NCI-H2171 (cell line): ENCODE results near the gene INTS6L.

Experiments used
- DNase-seq: peaks from one replicate; lab custom pipeline; 2025; lab: John Stamatoyannopoulos, UW

INTS6L gene, protein sequence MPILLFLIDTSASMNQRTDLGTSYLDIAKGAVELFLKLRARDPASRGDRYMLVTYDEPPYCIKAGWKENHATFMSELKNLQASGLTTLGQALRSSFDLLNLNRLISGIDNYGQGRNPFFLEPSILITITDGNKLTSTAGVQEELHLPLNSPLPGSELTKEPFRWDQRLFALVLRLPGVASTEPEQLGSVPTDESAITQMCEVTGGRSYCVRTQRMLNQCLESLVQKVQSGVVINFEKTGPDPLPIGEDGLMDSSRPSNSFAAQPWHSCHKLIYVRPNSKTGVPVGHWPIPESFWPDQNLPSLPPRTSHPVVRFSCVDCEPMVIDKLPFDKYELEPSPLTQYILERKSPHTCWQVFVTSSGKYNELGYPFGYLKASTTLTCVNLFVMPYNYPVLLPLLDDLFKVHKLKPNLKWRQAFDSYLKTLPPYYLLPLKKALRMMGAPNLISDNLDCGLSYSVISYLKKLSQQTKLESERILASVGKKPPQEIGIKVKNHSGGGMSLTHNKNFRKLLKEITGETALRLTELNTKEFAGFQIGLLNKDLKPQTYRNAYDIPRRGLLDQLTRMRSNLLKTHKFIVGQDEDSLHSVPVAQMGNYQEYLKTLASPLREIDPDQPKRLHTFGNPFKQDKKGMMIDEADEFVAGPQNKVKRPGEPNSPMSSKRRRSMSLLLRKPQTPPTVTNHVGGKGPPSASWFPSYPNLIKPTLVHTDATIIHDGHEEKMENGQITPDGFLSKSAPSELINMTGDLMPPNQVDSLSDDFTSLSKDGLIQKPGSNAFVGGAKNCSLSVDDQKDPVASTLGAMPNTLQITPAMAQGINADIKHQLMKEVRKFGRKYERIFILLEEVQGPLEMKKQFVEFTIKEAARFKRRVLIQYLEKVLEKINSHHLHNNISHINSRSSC

DNA sequence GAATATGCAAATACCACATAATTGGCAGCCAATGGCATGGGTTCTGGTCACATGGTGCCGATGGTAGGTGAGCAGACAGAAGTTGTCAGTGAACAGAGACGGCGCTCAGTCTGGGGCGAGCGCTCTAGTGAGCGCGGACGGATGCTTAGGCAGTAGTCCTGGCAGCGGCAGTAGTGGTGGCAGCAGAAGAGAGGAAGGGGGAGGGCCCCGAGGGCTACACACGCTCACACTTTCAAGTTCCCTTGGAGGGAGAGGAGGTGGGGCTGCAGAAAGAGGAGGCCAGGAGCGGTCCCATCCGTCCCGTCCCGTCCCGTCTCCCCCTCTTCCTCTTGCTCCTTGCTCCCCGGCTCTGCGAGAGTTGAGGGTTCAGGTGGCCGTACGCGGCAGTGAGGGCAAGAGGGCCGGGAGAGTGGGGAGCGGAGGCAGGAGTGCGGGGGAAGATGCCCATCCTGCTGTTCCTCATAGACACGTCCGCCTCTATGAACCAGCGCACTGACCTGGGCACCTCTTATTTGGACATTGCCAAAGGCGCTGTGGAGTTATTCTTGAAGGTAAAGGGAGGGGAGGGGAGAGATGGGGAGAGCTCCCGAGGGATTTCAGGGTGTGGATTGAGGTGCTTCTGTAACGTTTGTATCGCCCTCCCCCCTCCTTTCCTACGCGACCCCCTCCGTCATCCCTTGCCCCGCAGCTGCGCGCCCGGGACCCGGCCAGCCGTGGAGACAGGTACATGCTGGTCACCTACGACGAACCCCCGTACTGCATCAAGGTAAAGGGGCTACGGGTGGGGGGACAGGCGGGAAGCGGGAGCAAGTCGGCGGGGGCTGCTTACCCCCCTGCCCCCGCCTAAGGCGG is at the start of gene INTS6L:
TSS of gene INTS6L (plus strand) at position 108 of the 852 bp plus-strand sequence. CDS start at position 441, 333 bp downstream.
- DNase-seq, result peak; percentile 75

DNA sequence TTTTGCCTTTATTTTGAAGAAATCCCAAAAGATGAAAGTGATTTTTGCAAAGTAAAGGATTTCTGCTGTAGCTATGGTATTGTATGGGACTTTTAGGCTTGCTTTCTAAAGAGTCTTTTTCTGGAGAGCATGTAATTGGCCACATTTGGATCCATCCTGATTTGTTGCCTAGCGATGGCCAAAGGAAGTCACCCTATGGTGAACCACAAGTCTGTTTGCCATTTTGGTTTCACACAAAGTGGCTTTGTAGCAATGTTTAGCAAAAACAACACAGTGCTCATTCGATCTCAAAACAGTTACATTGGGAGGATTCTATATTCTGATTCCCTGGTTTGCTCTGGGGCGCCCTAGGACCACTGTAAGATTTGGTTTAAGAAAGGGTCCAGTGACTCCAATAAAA is 44.1 kb upstream of the INTS6L start:
- no peak for DNase-seq

DNA sequence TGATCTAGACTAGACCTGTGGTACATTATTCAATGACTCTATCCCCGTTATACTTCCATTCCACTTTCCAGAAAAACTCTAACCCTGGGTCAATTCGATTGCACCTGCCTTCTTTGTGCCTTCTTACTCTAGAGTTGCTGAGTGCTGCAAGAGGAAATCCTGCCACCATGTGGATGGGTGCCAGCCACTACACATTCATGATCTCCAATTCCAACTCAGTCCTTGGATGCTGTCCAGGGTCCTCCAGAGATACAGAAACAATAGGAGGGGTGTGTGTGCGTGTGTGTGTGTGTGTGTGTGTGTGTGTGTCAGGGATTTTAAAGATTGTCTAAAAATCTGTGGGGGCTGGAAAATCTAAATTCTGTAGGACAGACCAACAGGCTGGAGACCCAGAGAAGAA is 42.9 kb upstream of the INTS6L start:
- peak; percentile 11 for DNase-seq

DNA sequence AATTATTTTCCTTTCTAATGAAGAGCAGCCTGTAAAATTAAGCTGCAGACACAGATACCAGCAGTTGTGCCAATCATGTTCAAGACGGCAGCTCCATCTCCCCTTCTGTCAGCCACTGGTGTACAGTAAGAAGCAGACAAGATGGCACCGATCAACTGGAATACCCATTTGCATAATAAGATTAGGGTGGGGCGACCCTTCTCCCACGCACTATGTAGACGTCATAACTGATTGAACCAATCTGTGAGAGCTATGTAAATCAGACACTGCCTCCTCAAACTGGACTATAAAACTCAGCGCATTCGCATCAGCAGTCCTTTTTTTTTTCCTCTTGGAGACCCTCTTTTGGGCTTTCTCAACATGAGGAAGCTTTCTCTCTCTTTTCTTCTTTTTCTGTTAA is 40.4 kb upstream of the INTS6L start:
- no peak for DNase-seq

DNA sequence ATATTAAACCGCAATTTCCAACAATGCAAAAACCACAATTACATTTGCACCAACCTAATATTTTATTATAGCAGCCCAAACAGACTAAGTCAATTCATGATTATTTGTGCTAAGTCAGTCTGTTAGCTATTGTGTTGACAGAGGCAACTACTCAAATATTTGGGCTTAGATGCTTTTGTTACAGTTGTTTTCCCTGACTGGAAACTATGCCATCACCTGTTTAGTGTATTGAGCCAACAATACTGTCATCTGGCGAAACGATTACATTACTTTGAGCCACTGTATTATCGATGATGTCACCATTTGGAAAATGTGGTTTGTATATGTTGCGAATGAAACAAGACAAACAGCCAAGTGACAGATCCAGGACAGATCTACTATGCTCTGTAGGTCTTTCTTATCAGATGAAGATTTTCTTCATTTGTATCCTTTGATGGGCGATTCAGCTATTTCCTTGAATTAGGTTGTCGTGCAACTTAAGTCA is 38.7 kb upstream of the INTS6L start:
- DNase-seq, result no peak

DNA sequence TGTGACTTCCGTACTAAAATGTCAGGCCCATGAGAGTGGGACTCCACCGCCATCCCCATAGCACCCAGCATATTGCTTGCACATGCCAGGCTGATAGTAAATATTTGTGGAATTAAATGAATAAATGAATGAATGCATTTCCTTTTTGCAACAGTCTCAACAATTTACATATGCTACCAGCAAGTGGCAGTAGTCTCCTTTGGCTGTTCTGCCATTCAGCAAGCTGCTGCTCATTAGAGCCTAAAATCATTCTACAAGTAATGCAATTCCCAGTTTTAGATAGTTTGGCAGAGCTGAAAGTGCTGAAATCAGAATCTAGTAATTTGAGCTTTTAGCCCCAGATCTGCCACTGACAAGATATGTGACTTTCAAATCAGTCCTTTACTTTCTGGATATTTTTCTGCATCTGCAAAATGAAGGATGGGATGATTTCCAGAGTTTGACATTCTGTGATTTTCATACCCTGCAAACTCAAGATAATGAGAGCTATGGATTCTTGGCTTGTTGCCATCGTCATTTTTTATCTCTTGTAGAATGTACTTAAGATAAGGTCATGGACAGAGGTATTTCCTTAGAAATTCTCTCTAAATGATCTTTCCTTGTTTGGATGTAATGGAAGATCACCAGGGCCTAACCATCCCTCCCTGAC is 35.7 kb upstream of the INTS6L start:
- no peak for DNase-seq

DNA sequence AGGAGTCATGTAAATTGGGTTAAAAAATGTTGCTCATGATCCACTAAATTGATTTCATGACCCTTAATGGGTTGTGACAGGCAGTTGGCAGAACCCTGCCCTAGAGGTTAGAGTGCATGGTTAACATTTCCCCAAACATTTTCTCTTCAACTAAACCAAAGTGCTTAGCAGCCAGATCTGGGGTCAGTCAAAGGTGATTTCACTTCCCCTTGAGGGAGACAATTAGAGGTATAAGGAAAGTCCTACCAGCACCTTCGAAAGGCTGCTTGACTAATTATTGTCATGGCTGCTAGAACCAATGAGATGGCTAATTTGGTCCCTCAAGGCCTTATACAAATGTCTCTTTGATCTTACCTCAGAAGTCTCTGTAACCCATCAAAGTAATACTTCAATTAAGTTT is 30.9 kb upstream of the INTS6L start:
- DNase-seq, result no peak

DNA sequence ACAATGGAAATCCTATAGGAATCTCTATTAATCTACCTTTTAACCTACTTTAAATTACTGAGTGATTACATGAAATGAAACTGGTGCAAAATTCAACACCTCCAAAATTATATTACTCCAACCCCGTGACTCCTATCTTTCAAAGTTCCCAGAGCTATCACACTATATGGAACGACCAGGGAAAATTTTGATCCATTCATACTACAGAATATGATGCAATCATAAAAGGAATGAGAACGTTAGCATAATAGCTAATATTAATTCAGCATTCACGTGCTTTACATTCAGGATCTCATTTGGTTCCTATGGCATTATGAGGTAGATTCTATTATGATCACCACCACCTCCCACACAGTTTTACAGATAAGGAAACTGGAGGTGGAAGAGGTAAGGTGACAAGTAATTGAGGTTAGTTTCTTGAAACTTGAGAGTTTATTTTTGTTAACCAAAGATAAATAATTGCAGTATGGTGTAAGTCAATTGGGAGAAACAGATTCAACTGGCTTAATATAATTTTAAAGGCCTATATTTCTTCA is 29.4 kb upstream of the INTS6L start:
- no peak for DNase-seq

DNA sequence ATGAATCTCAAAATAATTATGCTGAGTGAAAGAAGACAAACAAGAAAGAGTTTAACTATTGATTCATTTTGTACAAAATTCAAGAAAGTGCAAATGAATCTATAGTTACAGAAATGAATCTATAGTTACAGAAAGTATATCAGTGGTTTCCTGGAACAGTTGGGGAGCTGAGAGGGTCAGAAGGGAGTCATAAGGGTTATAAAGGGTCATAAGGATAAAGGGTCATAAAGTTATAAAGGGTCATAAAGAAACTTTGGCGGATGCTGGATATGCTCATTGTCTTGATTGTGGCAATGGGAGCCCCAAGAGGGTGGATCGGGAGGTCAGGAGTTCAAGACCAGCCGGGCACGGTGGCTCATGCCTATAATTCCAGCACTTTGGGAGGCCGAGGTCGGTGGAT is 26.0 kb upstream of the INTS6L start:
- DNase-seq, result no peak

DNA sequence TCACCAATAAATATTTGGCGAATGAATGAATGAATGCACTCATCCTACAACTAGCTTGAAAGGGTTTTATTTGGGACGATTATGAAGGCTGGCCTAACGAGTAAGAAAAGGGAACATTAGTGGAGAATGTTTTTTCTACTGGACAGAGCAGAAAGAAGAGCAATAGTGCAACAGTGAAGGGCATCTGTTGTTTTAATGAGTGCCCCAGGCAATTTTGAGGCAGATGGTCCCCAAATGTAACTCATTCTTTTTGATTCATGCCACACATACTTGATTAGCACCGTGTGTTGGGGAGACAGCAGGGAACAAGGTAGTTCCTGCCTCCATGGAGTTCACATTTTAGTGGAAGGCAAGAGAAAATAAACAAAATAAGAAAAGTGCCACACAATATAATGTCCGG is 22.7 kb upstream of the INTS6L start:
- no peak for DNase-seq

DNA sequence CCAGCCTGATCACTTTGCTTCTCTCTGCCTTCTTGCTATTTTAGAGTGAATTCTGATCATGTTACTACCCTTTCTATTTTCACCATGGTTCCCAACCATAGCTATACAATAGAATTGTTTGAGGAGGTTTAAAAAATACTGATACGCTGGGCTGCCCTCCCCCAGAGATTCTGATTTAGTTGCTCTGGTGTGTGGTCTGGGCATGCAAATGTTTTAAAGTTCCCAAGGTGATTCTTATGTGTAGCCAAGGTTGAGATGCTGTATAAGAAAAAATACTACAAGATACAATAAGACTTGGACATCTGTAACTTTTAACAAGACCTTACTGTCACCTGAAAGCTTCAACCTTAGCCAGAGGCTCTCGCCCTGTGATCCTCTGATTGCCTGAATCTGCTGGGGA is 22.2 kb upstream of the INTS6L start:
- DNase-seq, result no peak

DNA sequence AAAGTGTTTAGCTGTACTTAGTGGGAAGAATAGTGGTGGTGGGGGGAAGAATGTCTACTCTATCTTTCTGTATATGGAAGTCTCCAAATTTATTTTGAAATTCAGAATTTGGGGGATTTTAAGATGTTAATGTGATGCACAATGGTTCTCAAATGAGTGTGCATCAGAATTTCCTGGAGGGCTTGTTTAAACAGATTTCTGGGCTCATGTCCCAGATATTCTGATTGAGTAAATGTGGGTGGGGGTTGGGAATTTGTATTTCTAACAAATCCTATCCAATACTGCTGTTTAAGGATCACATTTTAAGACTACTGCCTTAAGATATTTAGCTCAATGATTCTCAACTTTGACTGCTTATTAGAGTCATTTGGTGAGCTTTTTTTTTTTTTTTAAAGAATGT is 15.1 kb upstream of the INTS6L start:
- DNase-seq, result no peak

DNA sequence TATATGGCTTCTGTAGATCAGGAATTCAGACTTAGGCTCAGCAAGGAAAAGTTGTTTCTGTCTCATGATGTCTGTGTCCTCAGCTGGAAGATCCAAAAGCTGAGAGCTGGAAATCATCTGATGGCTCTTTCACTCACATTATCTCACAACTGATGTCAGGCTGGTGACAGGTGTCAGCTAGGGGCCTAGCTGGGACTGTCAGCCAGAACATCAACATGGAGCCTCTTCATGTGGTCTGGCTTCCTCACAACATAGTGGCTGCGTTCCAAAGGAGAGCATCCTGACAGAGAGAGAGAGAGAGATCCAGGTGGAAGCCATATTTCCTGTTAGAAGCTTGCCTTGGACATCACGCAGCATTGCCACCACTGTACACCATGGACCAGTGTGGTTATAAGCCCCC is 10.6 kb upstream of the INTS6L start:
- no peak for DNase-seq

DNA sequence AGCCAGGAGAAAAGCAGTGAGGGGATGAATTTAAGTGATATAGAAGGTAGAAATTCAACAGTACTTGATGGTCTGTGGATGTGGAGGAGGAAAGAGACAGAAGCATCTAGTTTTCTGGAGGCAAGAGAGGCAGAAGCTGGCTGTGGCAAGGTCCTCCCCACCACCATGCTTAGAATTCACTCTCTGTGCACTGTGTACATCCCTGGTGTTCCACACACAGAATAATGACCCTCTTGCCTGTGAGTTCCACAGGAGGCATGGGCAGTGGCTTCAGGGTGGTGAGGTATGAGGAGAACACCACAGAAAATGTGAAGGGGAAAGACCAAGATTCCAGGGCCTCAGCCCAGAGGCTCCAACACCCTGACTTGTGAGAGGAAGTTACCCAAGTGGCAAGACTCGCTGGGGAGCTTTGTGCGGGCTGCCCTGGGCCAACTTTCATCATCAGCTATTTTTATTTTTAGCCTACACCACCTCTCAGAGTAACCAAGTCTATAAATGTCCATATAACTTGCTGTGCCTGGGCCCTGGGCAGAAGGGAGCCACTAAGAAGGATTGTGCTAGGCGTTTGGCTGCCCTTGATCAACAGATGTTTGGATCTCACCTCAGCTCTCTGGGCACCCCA is 7.8 kb upstream of the INTS6L start:
- DNase-seq, result no peak

DNA sequence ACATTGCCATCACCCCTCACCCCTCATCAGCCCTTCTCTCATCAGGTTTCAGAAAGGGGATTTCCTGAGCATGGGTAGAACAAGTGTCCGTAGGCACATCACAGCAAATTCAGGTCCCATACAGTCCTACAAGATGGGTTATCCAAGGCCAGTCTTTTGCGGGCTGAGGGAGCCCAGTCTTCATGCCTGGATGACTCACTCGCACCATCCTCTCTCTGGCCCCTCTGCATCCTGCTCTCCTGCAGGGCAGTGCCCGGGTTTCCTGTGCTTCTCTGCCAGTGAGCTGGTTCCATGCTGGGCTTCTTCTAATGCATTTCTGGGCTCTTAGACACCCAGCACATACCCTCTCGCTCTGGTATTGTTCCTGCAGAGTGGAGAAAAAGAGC is 7.3 kb upstream of the INTS6L start:
- DNase-seq, result no peak

DNA sequence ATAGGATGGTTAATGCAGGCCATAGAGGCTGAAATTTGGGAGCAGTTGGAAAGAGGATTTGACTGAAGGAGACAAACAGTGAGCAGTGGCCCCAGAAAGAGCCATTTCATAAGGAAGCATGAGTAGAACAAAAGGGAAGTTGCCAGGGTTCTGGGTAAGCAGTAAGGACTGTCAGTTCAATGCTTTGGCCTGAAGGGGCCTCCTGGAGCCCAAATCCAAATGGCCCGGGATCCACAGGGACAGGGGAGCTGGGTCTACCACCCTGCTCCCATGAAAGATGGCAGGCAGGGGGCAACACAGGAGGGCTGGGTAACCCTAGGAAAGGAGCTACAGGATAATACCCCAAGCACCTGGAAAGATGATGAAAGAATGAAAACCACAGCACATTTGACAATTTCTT is 4.1 kb upstream of the INTS6L start:
- DNase-seq, result no peak

DNA sequence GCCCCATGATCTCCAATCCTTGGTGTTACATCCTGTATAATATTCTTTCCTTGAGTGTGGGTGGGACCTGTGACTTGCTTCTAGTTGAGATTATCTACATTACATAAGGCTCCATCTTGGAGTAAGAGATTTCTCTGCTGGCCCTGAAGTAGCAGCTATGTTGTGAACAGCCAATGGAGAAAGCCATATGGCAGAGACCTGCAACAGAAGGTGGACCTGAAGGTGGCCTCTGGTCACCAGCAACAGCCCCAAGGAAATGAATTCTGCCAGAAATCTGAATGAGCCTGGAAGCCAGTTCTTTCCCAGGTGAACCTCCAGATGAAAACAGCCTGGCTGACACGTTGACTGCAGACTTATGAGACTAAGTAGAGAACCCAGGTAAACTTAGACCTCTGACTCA is 2.3 kb upstream of the INTS6L start:
- DNase-seq, result no peak

DNA sequence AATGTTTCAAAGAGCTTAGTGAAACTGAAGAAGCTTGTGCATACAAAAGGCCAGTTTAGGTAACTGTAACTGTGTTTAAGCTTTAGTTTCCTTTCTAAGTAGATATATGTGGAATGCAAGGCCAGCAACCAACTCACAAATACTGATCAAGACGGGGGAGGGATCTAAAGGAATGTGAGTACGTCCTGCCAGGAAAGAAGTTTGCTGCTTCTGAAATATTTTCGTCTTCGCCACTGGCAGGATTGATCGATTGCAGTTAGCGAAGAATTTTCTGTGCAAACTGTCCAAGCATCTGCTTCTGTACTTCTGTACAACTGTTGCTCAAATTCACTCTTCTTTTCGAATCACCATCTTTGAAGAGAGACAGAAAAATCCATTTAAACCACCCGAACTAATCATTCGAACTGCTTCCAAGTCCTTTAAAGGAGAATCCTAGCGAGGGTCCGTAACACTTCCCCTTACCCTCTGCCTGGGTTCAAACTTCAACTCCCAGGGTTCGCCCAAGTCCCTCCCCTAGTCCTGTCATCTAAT is 373 bp upstream of the INTS6L start:
- no peak for DNase-seq

DNA sequence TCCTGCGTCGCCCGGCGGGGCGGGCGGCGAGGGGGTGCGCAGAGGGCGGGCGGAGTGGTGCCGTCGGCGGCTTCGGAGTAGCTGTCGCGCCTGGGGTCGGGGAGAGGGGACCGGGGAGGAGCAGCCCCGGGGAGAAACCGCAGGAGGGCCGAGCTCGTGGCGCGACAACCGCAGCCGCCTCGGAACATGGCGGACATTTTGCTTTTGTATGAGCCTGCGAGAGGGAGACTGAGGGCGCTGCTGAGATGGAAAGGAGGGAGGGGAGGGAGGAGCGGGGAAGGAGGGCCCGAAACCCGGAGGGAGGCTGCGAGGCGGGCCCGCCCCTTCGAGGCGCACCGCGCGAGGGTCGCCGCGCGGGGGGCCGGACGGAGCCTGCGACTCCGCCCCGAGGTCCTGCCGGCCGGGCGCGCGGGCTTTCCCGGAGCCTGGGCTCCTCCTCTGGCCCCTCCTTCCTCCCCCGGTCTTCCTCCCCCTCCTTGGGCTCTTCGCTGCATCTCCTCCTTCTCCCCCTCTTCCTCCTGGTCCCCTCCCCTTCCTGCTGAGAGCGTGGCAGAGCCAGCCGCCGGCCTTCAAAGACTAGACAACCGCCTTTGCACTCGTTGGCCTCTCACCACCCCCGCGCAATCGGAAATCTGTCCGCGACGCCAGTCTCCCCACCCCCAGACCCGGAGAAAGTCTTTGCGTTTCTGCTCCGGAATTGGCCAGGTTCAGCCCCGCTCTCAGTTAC is 1.1 kb downstream of the INTS6L start:
- DNase-seq, result peak; percentile 67

DNA sequence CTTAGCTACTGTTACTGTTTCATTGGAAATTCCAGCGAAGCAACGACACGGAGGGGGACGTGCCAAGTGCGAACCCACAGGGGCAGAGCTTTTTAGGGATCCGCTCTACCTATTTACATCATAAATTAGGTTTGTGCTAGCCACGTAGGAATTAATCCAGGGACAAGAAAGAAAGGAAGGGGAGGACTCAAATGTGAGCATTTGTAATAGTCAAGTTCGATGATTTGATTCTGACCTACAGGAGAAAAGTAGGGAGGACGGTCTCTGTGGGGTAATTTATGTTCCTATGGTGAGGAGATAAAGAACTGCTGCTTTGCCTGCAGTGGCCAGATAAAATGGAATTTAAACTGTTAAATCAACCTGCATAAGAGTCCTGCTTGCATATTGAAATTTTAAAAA is 1.7 kb downstream of the INTS6L start:
- DNase-seq, result no peak
